ENCODE measurements around the gene SAPCD1. TPM values are rescaled to one million over a fixed set of nuclear protein-coding genes. Genes with fewer than 3 reads are reported as not detected.

SAPCD1 gene
- total RNA-seq, 4 donors from 2014 or later: 2.0 to 8.3 TPM; not detected in 2

- TF ChIP-seq CTCF (IDR thresholded peaks at IDR 0.05; ENCODE audit: low read depth): no peak
These were observed 25.0 kb upstream of the SAPCD1 start for GRCh38 chr6:31737315-31737990.

- TF ChIP-seq CTCF (IDR thresholded peaks at IDR 0.05; ENCODE audit: low read depth): no peak
These were observed 24.2 kb upstream of the SAPCD1 start for GRCh38 chr6:31737991-31738979.

DNA sequence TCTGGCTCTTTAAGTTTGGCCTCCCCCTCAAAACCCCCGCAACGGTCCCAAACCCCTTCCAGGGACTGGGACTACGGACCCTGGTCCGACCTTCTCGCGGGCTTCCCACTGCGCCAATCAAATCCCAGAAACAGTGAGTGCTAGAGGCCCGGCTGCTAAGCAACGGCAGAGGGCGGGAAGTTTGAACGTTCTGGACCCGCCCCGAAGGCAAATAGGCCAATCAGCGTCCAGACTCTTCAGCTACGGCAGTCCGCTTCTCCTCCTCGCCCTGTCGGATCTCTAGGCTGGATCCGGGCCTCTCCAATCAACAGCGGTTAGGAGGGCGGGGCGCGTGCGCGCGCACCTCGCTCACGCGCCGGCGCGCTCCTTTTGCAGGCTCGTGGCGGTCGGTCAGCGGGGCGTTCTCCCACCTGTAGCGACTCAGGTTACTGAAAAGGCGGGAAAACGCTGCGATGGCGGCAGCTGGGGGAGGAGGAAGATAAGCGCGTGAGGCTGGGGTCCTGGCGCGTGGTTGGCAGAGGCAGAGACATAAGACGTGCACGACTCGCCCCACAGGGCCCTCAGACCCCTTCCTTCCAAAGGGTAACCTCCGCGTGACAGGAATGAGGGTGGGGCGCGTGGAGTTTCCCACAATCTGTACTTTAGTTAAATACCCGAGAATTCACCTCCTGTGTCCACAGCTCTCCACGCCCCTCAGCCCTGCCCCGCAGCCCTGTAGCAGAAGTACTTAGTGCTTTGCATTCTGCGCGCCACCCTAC is 22.6 kb upstream of the SAPCD1 start, which contains the start of gene MSH5:
MSH5 (plus strand) TSS at position 367 of the 758 bp plus-strand sequence. CDS start 462 bp downstream, outside the sequence.
- no peak for TF ChIP-seq CTCF (IDR thresholded peaks at IDR 0.05; ENCODE audit: low read depth)

- no peak for TF ChIP-seq CTCF (IDR thresholded peaks at IDR 0.05; ENCODE audit: low read depth)
These were observed 21.8 kb upstream of the SAPCD1 start for GRCh38 chr6:31740397-31741223.

DNA sequence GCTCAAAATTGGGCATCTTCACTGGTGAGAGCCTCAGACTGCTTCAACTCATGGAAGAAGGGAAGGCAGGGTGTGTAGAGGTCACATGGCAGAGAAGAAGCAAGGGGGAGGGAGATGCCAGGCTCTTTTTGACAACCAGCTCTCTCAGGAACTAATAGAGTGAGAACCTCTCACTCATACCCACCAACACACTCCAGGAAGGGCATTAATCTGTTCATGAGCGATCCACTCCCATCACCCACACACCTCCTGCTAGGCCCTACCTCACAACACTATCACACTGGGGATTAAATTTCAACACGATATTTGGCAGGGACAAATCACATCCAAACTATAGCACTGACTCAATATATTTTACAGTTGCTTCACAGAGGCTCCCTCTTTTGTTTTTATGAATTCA is 20.6 kb upstream of the SAPCD1 start:
- TF ChIP-seq CTCF (IDR thresholded peaks at IDR 0.05; ENCODE audit: low read depth): no peak

DNA sequence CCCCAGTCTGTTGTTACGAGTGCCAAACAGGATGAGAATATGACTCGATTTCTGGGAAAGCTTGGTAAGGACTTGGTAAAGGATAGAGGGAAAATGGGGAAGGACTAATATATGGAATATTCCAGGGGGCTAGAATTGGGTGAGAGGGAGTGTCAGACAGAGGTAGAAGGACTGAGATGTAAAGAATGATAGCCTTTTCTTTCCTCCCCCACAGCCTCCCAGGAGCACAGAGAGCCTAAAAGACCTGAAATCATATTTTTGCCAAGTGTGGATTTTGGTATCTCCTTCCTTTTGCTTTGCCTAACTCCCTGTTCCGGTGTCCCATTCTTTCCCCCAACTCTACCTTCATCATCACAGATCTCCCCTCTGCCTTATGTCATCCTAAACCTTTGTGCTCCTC is 19.6 kb upstream of the SAPCD1 start:
- no peak for TF ChIP-seq CTCF (IDR thresholded peaks at IDR 0.05; ENCODE audit: low read depth)

Measured in subcutaneous adipose tissue (tissue), 4 donors.